ENCODE measurements around the gene CSPG4. TPM values are rescaled to one million over a fixed set of nuclear protein-coding genes. Genes with fewer than 3 reads are reported as not detected.
"Not testable (repeated sequence)": the region's sequence is repeated elsewhere in the genome, so short reads cannot be mapped to it uniquely, and the experiment has no call there.

Gene CSPG4
- total RNA-seq, 1 experiment from 2014 or later = 2.4 TPM

GRCh38 chr15:75714195-75714594, 1.5 kb upstream of the CSPG4 start:
- intact Hi-C loops (cut with micrococcal nuclease; ENCODE audit: unreplicated experiment) = no loop called here
- Histone ChIP-seq H3K27me3 (ENCODE audit: insufficient read depth, low read depth) (no peaks in the 10 kb centered on the region), H3K4me1 (replicated peaks; ENCODE audit: insufficient read depth) (peaks cover 37% of the 10 kb centered on the region), H3K9me3 (ENCODE audit: insufficient read depth, low read depth) (no peaks in the 10 kb centered on the region), H3K27ac (no peak overlapping the region), H3K79me2 (ENCODE audit: low read depth) (no peaks in the 10 kb centered on the region), H3K4me3 (no peak overlapping the region), H2AFZ (no peak overlapping the region), H3F3A (ENCODE audit: insufficient read depth, low read depth) (peaks cover 18% of the 10 kb centered on the region), H3K9me2 (ENCODE audit: insufficient read depth) (no peaks in the 10 kb centered on the region), H3K36me3 (ENCODE audit: low read depth) (no peaks in the 10 kb centered on the region), H3K4me2 (no peak overlapping the region), H4K20me1 (ENCODE audit: insufficient read depth) (no peaks in the 10 kb centered on the region)
- BruUV-seq (replicated peaks) = no TSS peak
- ChIA-PET POLR2A (ENCODE audit: unreplicated experiment) (interaction anchor here (0.6 kb wide), 1 partner anchor 262 kb away, joined by 4 read pairs; no protein-coding TSS in a partner anchor), CTCF (interaction anchor here (0.6 kb wide), 1 partner anchor 66 kb away, joined by 3 read pairs; no protein-coding TSS in a partner anchor)
- no peak for TF ChIP-seq CTCF (conservative IDR thresholded peaks at IDR 0.05)
- DNase-seq = no peak

GRCh38 chr15:75713338-75713895, 769 bp upstream of the CSPG4 start:
- no TSS peak for BruUV-seq (replicated peaks)
- intact Hi-C loops (cut with micrococcal nuclease; ENCODE audit: unreplicated experiment) = no loop called here
- Histone ChIP-seq H3K4me3 (no peak overlapping the region), H3K9me3 (ENCODE audit: insufficient read depth, low read depth) (no peaks in the 10 kb centered on the region), H3K27ac (no peak overlapping the region), H3K9me2 (ENCODE audit: insufficient read depth) (no peaks in the 10 kb centered on the region), H3K36me3 (ENCODE audit: low read depth) (no peaks in the 10 kb centered on the region), H3K79me2 (ENCODE audit: low read depth) (no peaks in the 10 kb centered on the region), H3K4me1 (replicated peaks; ENCODE audit: insufficient read depth) (peaks cover 30% of the 10 kb centered on the region), H2AFZ (no peak overlapping the region), H3K27me3 (ENCODE audit: insufficient read depth, low read depth) (no peaks in the 10 kb centered on the region), H3K4me2 (no peak overlapping the region), H4K20me1 (ENCODE audit: insufficient read depth) (no peaks in the 10 kb centered on the region), H3F3A (ENCODE audit: insufficient read depth, low read depth) (peaks cover 11% of the 10 kb centered on the region)
- DNase-seq = no peak
- POLR2A ChIA-PET (ENCODE audit: unreplicated experiment) = no interaction called here
- TF ChIP-seq EZH2 (IDR thresholded peaks at IDR 0.05; ENCODE audit: low read depth) (no peak), CTCF (conservative IDR thresholded peaks at IDR 0.05) (no peak)
- CTCF ChIA-PET = interaction anchor here (0.6 kb wide), 1 partner anchor 67 kb away, joined by 3 read pairs; no protein-coding TSS in a partner anchor

- H4K20me1 ChIP-seq (ENCODE audit: insufficient read depth); H3K4me2 ChIP-seq; H3K36me3 ChIP-seq (ENCODE audit: low read depth); CTCF ChIA-PET; H3K9me3 ChIP-seq (ENCODE audit: insufficient read depth, low read depth); H3K27ac ChIP-seq; intact Hi-C loops (cut with micrococcal nuclease; ENCODE audit: unreplicated experiment); H3F3A ChIP-seq (ENCODE audit: insufficient read depth, low read depth); BruUV-seq (replicated peaks); H3K79me2 ChIP-seq (ENCODE audit: low read depth); H3K27me3 ChIP-seq (ENCODE audit: insufficient read depth, low read depth); H2AFZ ChIP-seq; H3K4me3 ChIP-seq; H3K9me2 ChIP-seq (ENCODE audit: insufficient read depth); DNase-seq; POLR2A ChIA-PET (ENCODE audit: unreplicated experiment): not testable (repeated sequence)
- peaks cover 11% of the 10 kb centered on the region for H3K4me1 ChIP-seq (replicated peaks; ENCODE audit: insufficient read depth)
Measured at GRCh38 chr15:75711495-75711894, 1.2 kb downstream of the CSPG4 start.

- H3K27me3 ChIP-seq (ENCODE audit: insufficient read depth, low read depth); H2AFZ ChIP-seq; POLR2A ChIA-PET (ENCODE audit: unreplicated experiment); H3K4me2 ChIP-seq; H3K9me2 ChIP-seq (ENCODE audit: insufficient read depth); H3K36me3 ChIP-seq (ENCODE audit: low read depth); H3K4me3 ChIP-seq; DNase-seq; H3K9me3 ChIP-seq (ENCODE audit: insufficient read depth, low read depth); CTCF ChIA-PET; H3K4me1 ChIP-seq (replicated peaks; ENCODE audit: insufficient read depth); H4K20me1 ChIP-seq (ENCODE audit: insufficient read depth); H3K79me2 ChIP-seq (ENCODE audit: low read depth); H3F3A ChIP-seq (ENCODE audit: insufficient read depth, low read depth); H3K27ac ChIP-seq; BruUV-seq (replicated peaks); intact Hi-C loops (cut with micrococcal nuclease; ENCODE audit: unreplicated experiment): not testable (repeated sequence)
Measured at GRCh38 chr15:75710874-75711273, 1.8 kb downstream of the CSPG4 start.

GRCh38 chr15:75709458-75709857, 3.2 kb downstream of the CSPG4 start:
- H3K36me3 ChIP-seq (ENCODE audit: low read depth); H3K4me2 ChIP-seq; H3K9me2 ChIP-seq (ENCODE audit: insufficient read depth); BruUV-seq (replicated peaks); H3K79me2 ChIP-seq (ENCODE audit: low read depth); H3K4me3 ChIP-seq; H3K4me1 ChIP-seq (replicated peaks; ENCODE audit: insufficient read depth); H3K27ac ChIP-seq; H3K27me3 ChIP-seq (ENCODE audit: insufficient read depth, low read depth); intact Hi-C loops (cut with micrococcal nuclease; ENCODE audit: unreplicated experiment); H3K9me3 ChIP-seq (ENCODE audit: insufficient read depth, low read depth); DNase-seq; H2AFZ ChIP-seq; H4K20me1 ChIP-seq (ENCODE audit: insufficient read depth); H3F3A ChIP-seq (ENCODE audit: insufficient read depth, low read depth): not testable (repeated sequence)
- ChIA-PET POLR2A (ENCODE audit: unreplicated experiment) (interaction anchor here (0.5 kb wide), 1 partner anchor 177 kb away, joined by 7 read pairs; no protein-coding TSS in a partner anchor), CTCF (interaction anchor here (0.5 kb wide), 1 partner anchor 14 kb away, joined by 5 read pairs; a partner anchor contains a TSS)
